Keratinocyte (primary cell): ENCODE results near the gene HOXC6. TPM values are rescaled to one million over a fixed set of nuclear protein-coding genes. Genes with fewer than 3 reads are reported as not detected.

Experiments used
- DNase-seq: peaks from one replicate; pipeline ENCODE4 v3.0.0-alpha.2; 2011; ENCODE audit warnings: low read depth, missing footprints, low spot score
- FAIRE-seq: peaks from 2 replicates; lab custom pipeline; 2011; peaks lifted over from hg19 to GRCh38; lab: Jason Lieb, UNC
- H2AFZ ChIP-seq: 2 replicates; pipeline ENCODE4 v1.6.0; 2012; ENCODE audit warnings: low read length, control low read depth, inconsistent platforms; ENCODE audit not compliant: control insufficient read depth
- H3K27ac ChIP-seq: 2 replicates; pipeline ENCODE4 v1.5.1; 2011; ENCODE audit warnings: low read length; ENCODE audit not compliant: control insufficient read depth, insufficient read depth
- H3K27me3 ChIP-seq: 3 replicates; pipeline ENCODE4 v1.6.0; 2011; ENCODE audit warnings: low read length; ENCODE audit not compliant: control insufficient read depth, insufficient read depth; ENCODE audit errors: extremely low read depth
- H3K36me3 ChIP-seq, 2 experiments: 2 replicates in 1 of 2; 3 replicates in 1 of 2; pipeline ENCODE4 v1.5.1; 2011; ENCODE audit warnings: low read length in 2 of 2, mild to moderate bottlenecking in 1 of 2; ENCODE audit not compliant: control insufficient read depth in 2 of 2, insufficient read depth in 2 of 2; ENCODE audit errors: extremely low read depth in 1 of 2
- H3K4me1 ChIP-seq: 3 replicates; pipeline ENCODE4 v1.5.1; 2011; ENCODE audit warnings: low read length; ENCODE audit not compliant: control insufficient read depth, insufficient read depth; ENCODE audit errors: extremely low read depth
- H3K4me2 ChIP-seq: 3 replicates; pipeline ENCODE4 v1.6.0; 2011; ENCODE audit warnings: low read depth, low read length; ENCODE audit not compliant: control insufficient read depth, insufficient read depth; ENCODE audit errors: extremely low read depth
- H3K4me3 ChIP-seq, 3 experiments: fragments of 200-600 bp in 1 of 3; sonication (generic) in 1 of 3; 2 replicates in 2 of 3; 3 replicates in 1 of 3; pipeline ENCODE4 v1.5.1; 2011 to 2016; ENCODE audit warnings: low read length in 3 of 3, mild to moderate bottlenecking in 3 of 3, control low read depth in 2 of 3, inconsistent platforms in 1 of 3, low read depth in 1 of 3, mixed read lengths in 1 of 3, mixed run types in 1 of 3, moderate library complexity in 1 of 3; ENCODE audit not compliant: control insufficient read depth in 2 of 3, insufficient read depth in 2 of 3; ENCODE audit errors: extremely low read depth in 1 of 3
- H3K79me2 ChIP-seq: 2 replicates; pipeline ENCODE4 v1.6.0; 2012; ENCODE audit warnings: low read length; ENCODE audit not compliant: control insufficient read depth, insufficient read depth
- H3K9ac ChIP-seq: 3 replicates; pipeline ENCODE4 v1.6.0; 2011; ENCODE audit warnings: low read length; ENCODE audit not compliant: control insufficient read depth, insufficient read depth; ENCODE audit errors: extremely low read depth
- H3K9me1 ChIP-seq: 3 replicates; pipeline ENCODE4 v1.6.0; 2011; ENCODE audit warnings: low read length; ENCODE audit not compliant: control insufficient read depth, insufficient read depth; ENCODE audit errors: extremely low read depth
- H3K9me3 ChIP-seq: 2 replicates; pipeline ENCODE4 v1.5.1; 2012; ENCODE audit warnings: low read depth, low read length; ENCODE audit not compliant: control insufficient read depth
- H4K20me1 ChIP-seq: 3 replicates; pipeline ENCODE4 v1.6.0; 2011; ENCODE audit warnings: low read length; ENCODE audit not compliant: control insufficient read depth, insufficient read depth; ENCODE audit errors: extremely low read depth
- CTCF ChIP-seq, 3 experiments: IDR thresholded peaks in 1 of 3; conservative IDR thresholded peaks in 1 of 3; optimal IDR thresholded peaks in 1 of 3; 2 replicates in 2 of 3; 3 replicates in 1 of 3; pipeline versions ENCODE3 to v1.5.1; 2011; ENCODE audit warnings: low read length in 3 of 3, mild to moderate bottlenecking in 3 of 3, moderate library complexity in 2 of 3, control low read depth in 1 of 3, inconsistent platforms in 1 of 3; ENCODE audit not compliant: insufficient read depth in 2 of 3; ENCODE audit errors: extremely low read depth in 1 of 3
- EZH2 ChIP-seq: IDR thresholded peaks from one replicate; pipeline ENCODE4 v1.6.1; 2012; ENCODE audit warnings: inconsistent platforms, mild to moderate bottlenecking, low read length, moderate library complexity
- dilution Hi-C: fragments of 300-500 bp; cut with MboI; formaldehyde crosslinking; loops from one replicate; pipeline ENCODE4 v1.7.0; 2020; ENCODE audit warnings: low sequenced_read_pairs; ENCODE audit not compliant: extremely low pct_ligation_motif_present
- polyA plus RNA-seq, 5 experiments: library from polyadenylated mRNA; depleted of rRNA in 3 of 5; stranded (reverse) in 3 of 5; stranded (forward) in 1 of 5; unstranded in 1 of 5; fragments of >200 nt; gene quantifications; 1 replicate in 1 of 5; 2 replicates in 3 of 5; 3 replicates in 1 of 5; pipeline versions ENCODE4 v1.2.1 to v1.2.3, GENCODE V29; 2011 to 2012; ENCODE audit warnings: missing spikeins in 2 of 5, low read depth in 1 of 5, low replicate concordance in 1 of 5

Gene HOXC6
- polyA plus RNA-seq, 1 donor (not counting 4 experiments of a cell fraction or from before 2014, with no cell fraction given), result 4.7 TPM

GRCh38 chr12:54022960-54023884 is 5.0 kb upstream of the HOXC6 start:
- Histone ChIP-seq H3K79me2 (peaks cover 91% of the 10 kb centered on the region), H4K20me1 (no peaks in the 10 kb centered on the region), H3K4me2 (peak overlapping the region; percentile 98), H2AFZ (no peak overlapping the region), H3K9me1 (no peaks in the 10 kb centered on the region), H3K27me3 (no peaks in the 10 kb centered on the region), H3K4me1 (peaks cover 78% of the 10 kb centered on the region), H3K4me3 (peak overlapping the region in 2 of 3 experiments; percentile 55 to 63), H3K9ac (peak overlapping the region; percentile 71), H3K27ac (peak overlapping the region; percentile 98), H3K9me3 (no peaks in the 10 kb centered on the region), H3K36me3 (no peaks in the 10 kb centered on the region)
- TF ChIP-seq EZH2 (no peak), CTCF (optimal IDR thresholded peaks at IDR 0.05 in 1 of 3, IDR thresholded peaks at IDR 0.05 in 1 of 3, conservative IDR thresholded peaks at IDR 0.05 in 1 of 3; ENCODE audit: extremely low read depth in 1 of 3, insufficient read depth in 2 of 3, low read length in 3 of 3) (no peak)
- dilution Hi-C loops, result no loop called here
- no peak for DNase-seq
- peak; percentile 39 for FAIRE-seq

GRCh38 chr12:54024127-54024526 is 4.1 kb upstream of the HOXC6 start:
- H3K4me1 ChIP-seq, result peaks cover 74% of the 10 kb centered on the region
- DNase-seq (no peak), FAIRE-seq (no peak)
- no peaks in the 10 kb centered on the region for H3K9me3 ChIP-seq
- peak overlapping the region in 2 of 3 experiments; percentile 55 to 63 for H3K4me3 ChIP-seq
- H3K36me3 ChIP-seq, result no peaks in the 10 kb centered on the region
- peak overlapping the region; percentile 98 for H3K27ac ChIP-seq
- H3K27me3 ChIP-seq, result no peaks in the 10 kb centered on the region
- peaks cover 92% of the 10 kb centered on the region for H3K79me2 ChIP-seq
- no peak overlapping the region for H2AFZ ChIP-seq
- dilution Hi-C loops, result no loop called here
- H3K9me1 ChIP-seq, result no peaks in the 10 kb centered on the region
- peak overlapping the region; percentile 71 for H3K9ac ChIP-seq
- no peak for TF ChIP-seq CTCF (optimal IDR thresholded peaks at IDR 0.05 in 1 of 3, IDR thresholded peaks at IDR 0.05 in 1 of 3, conservative IDR thresholded peaks at IDR 0.05 in 1 of 3; ENCODE audit: extremely low read depth in 1 of 3, insufficient read depth in 2 of 3, low read length in 3 of 3)
- TF ChIP-seq EZH2, result no peak
- no peaks in the 10 kb centered on the region for H4K20me1 ChIP-seq
- H3K4me2 ChIP-seq, result peak overlapping the region; percentile 98
